Progenitor cell of endocrine pancreas (in vitro differentiated cells): ENCODE data around the gene STXBP5. TPM values are rescaled to one million over a fixed set of nuclear protein-coding genes. Genes with fewer than 3 reads are reported as not detected.

Experiments used
- DNase-seq: peaks from one replicate; pipeline ENCODE4 v3.0.0; 2021; ENCODE audit warnings: low spot score; ENCODE audit not compliant: unreplicated experiment
- H3K27ac Mint-ChIP-seq: 2 replicates; pipeline ENCODE4 v1.8.0; 2021; ENCODE audit warnings: mild to moderate bottlenecking, moderate library complexity, mixed read lengths
- H3K27me3 Mint-ChIP-seq: 2 replicates; pipeline ENCODE4 v1.8.0; 2021; ENCODE audit warnings: mixed read lengths
- H3K36me3 Mint-ChIP-seq: 2 replicates; pipeline ENCODE4 v1.8.0; 2022; ENCODE audit warnings: mixed read lengths; ENCODE audit not compliant: insufficient read depth
- H3K4me1 Mint-ChIP-seq: 2 replicates; pipeline ENCODE4 v1.8.0; 2021; ENCODE audit warnings: low read depth, mixed read lengths
- H3K4me3 Mint-ChIP-seq: 2 replicates; pipeline ENCODE4 v1.8.0; 2021; ENCODE audit warnings: low read depth, mild to moderate bottlenecking, moderate library complexity, mixed read lengths
- H3K9me3 Mint-ChIP-seq: 2 replicates; pipeline ENCODE4 v1.8.0; 2021; ENCODE audit warnings: low read depth, mixed read lengths
- total RNA-seq: library from RNA; stranded (reverse); gene quantifications from 2 replicates; pipeline ENCODE4 v1.2.1, GENCODE V29; 2021
- TF ChIP-seq, protein P1 (sequence below): fragments of 200-600 bp; sonication (generic); IDR thresholded peaks from one replicate; pipeline ENCODE4 v1.5.0; 2021; ENCODE audit warnings: antibody characterized with exemption, mild to moderate bottlenecking; ENCODE audit not compliant: unreplicated experiment

STXBP5 gene
- total RNA-seq, 1 donor from 2014 or later: 43.0 TPM

GRCh38 chr6:147287869-147288271 is 83.7 kb downstream of the STXBP5 start:
- Mint-ChIP-seq H3K27me3 (no peaks in the 10 kb centered on the region), H3K9me3 (no peaks in the 10 kb centered on the region), H3K4me3 (no peak overlapping the region), H3K27ac (peak overlapping the region; percentile 85), H3K4me1 (peaks cover 5% of the 10 kb centered on the region), H3K36me3 (peaks cover 4% of the 10 kb centered on the region)
- TF ChIP-seq, protein P1, sequence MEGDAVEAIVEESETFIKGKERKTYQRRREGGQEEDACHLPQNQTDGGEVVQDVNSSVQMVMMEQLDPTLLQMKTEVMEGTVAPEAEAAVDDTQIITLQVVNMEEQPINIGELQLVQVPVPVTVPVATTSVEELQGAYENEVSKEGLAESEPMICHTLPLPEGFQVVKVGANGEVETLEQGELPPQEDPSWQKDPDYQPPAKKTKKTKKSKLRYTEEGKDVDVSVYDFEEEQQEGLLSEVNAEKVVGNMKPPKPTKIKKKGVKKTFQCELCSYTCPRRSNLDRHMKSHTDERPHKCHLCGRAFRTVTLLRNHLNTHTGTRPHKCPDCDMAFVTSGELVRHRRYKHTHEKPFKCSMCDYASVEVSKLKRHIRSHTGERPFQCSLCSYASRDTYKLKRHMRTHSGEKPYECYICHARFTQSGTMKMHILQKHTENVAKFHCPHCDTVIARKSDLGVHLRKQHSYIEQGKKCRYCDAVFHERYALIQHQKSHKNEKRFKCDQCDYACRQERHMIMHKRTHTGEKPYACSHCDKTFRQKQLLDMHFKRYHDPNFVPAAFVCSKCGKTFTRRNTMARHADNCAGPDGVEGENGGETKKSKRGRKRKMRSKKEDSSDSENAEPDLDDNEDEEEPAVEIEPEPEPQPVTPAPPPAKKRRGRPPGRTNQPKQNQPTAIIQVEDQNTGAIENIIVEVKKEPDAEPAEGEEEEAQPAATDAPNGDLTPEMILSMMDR: no peak
- no peak for DNase-seq

DNA sequence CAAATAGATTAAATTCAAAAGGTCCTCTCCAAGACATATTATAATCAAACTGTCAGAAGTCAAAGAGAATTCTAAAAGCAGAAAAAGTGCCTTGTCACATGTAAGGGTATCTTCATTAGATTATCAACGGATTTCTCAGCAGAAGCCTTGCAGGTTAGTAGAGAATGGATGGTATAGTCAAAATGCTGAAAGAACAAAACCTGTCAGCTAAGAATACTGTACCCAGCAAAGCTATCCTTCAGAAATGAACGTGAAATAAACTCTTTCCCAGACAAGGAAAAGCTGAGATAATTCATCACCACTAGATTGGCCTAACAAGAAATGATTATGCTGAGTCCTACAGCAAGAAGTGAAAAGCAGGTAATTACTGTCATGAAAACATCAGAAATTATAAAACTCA is 92.9 kb downstream of the STXBP5 start:
- no peak overlapping the region for H3K4me3 Mint-ChIP-seq
- no peaks in the 10 kb centered on the region for H3K27me3 Mint-ChIP-seq
- TF ChIP-seq, protein P1: no peak
- no peak for DNase-seq
- no peaks in the 10 kb centered on the region for H3K4me1 Mint-ChIP-seq
- H3K27ac Mint-ChIP-seq: no peak overlapping the region
- peaks cover 77% of the 10 kb centered on the region for H3K36me3 Mint-ChIP-seq
- H3K9me3 Mint-ChIP-seq: peaks cover 61% of the 10 kb centered on the region

DNA sequence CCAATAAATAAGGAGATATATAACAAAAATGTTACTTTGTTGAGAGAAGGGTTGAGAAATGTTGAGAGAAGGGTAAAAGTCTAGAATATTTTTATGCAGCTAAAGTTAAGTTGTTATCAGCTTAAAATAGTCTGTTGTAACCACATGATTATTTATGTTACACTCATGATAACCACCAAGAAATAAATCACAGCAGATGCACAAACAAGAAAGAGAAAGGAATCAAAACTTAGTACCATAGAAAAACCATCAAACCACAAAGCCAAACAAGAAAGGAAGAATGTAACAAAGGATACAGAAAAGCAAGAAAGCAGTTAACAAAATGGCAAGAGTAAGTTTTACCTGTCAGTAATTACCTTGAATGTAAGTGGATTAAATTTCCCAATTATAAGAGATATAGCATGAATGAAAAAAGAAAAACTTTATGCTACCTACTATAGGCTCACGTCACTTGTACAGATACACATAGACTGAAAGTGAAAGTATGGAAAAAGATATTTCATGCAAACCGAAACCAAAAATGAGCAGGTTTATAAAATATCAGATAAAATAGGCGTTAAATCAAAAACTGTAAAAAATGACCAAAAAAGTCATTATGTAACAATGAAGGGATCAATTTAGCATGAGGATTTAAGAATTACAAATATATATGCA is 93.6 kb downstream of the STXBP5 start:
- Mint-ChIP-seq H3K27me3 (no peaks in the 10 kb centered on the region), H3K36me3 (peaks cover 82% of the 10 kb centered on the region), H3K4me3 (no peak overlapping the region), H3K9me3 (peaks cover 65% of the 10 kb centered on the region), H3K4me1 (no peaks in the 10 kb centered on the region), H3K27ac (no peak overlapping the region)
- no peak for DNase-seq
- TF ChIP-seq, protein P1: no peak

- Mint-ChIP-seq H3K27ac (no peak overlapping the region), H3K4me3 (no peak overlapping the region), H3K36me3 (peaks cover 86% of the 10 kb centered on the region), H3K4me1 (no peaks in the 10 kb centered on the region), H3K9me3 (peaks cover 69% of the 10 kb centered on the region), H3K27me3 (no peaks in the 10 kb centered on the region)
- no peak for DNase-seq
- TF ChIP-seq, protein P1: no peak
Observed at GRCh38 chr6:147298461-147298860, 94.2 kb downstream of the STXBP5 start.

DNA sequence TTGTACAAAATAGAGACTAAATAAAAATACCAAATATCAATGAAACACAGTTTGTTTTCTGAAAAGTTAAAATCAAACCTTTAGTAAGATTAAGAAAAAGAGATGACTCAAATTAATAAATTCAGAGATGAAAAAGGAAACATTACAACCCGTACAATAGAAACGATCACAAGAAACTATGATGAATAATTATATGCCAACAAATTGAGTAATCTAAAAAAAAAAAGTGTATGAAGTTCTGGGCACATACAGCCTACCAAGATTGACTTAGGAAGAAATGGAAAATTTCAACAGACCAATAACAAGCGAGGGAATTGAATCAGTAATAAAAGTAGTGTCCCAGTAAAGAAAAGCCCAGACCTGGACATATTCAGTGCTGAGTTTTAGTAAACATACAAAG is 94.8 kb downstream of the STXBP5 start:
- H3K27ac Mint-ChIP-seq: no peak overlapping the region
- H3K4me1 Mint-ChIP-seq: no peaks in the 10 kb centered on the region
- H3K4me3 Mint-ChIP-seq: no peak overlapping the region
- no peak for DNase-seq
- TF ChIP-seq, protein P1: no peak
- H3K36me3 Mint-ChIP-seq: peaks cover 88% of the 10 kb centered on the region
- H3K27me3 Mint-ChIP-seq: no peaks in the 10 kb centered on the region
- peaks cover 74% of the 10 kb centered on the region for H3K9me3 Mint-ChIP-seq
